IPS DF 19.7 (cell line): Measurements from ENCODE around the gene HADHA.

Experiments used
- DNase-seq: peaks from one replicate; pipeline ENCODE4 v3.0.0-alpha.2; 2013; ENCODE audit warnings: low read depth, low spot score

HADHA gene

GRCh38 chr2:26141145-26141769 lies 103.2 kb downstream of the HADHA start:
- no peak for DNase-seq
